ENCODE results near the gene DTD2.

The DTD2 gene

DNA sequence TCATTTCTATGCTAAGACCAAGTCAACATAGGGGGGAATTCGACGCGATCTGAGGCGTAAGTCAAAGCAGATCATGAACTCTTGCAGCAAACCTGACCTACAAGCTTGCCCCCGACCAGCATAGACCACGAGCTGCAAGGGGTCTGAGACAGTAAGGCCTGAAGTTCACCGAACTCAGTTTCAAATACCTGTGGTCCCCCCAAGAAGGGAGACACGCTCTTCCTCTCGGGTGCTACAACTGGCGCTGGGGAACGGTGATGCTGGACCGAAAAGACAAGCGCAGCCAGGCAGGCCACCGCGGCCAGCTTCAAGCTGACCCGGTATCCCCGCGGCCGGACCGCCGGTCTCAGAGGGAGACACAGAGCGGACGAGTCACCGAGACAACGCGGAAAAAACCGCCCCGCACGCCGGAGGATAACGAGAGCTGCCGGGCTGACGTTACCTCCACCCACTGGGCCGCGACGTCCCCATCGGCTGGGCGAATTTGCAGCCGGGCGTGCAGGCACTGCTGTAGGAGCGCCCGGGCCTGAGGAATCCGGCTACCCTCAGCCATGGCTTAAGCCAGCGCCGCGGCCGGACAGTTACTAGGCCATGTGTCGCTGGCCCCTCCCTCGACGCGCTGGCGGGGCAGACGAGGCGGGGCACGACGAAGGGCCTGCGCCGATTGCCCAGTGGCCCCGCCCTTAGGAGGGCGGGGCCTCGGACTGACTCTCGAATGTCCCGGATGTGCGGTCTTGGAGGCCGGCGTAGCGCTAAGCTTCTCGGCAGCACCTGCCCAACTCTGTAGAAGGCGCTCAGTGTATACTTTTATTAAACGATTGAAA is at the start of gene DTD2:
Gene DTD2, minus strand, starts transcription at position 666 of the 824 bp plus-strand sequence. Its CDS starts 113 bp downstream, at position 553.
- Histone ChIP-seq H3K36me3 (ENCODE audit: control insufficient read depth in 1 of 2, insufficient read depth in 2 of 2, low read length in 2 of 2) (peaks cover 0 to 4% of the 10 kb centered on the region in 2 donors), H3K9me3 (ENCODE audit: control insufficient read depth in 1 of 2, low read length in 2 of 2) (no peaks in the 10 kb centered on the region), H3K4me3 (ENCODE audit: low read depth in 1 of 2, low read length in 2 of 2) (peak within 1 kb of the TSS; percentile 92 to 94), H3K27ac (ENCODE audit: low read depth, low read length) (peak within 1 kb of the TSS; percentile 73), H3K4me1 (ENCODE audit: control insufficient read depth in 1 of 2, insufficient read depth in 2 of 2, low read length in 2 of 2) (peaks cover 0 to 10% of the 10 kb centered on the region in 2 donors), H3K9ac (ENCODE audit: low read depth in 1 of 2, low read length in 2 of 2) (peak within 1 kb of the TSS; percentile 71 to 87), H3K27me3 (ENCODE audit: control insufficient read depth in 1 of 2, insufficient read depth in 2 of 2, low read length in 2 of 2) (no peaks in the 10 kb centered on the region)

DNA sequence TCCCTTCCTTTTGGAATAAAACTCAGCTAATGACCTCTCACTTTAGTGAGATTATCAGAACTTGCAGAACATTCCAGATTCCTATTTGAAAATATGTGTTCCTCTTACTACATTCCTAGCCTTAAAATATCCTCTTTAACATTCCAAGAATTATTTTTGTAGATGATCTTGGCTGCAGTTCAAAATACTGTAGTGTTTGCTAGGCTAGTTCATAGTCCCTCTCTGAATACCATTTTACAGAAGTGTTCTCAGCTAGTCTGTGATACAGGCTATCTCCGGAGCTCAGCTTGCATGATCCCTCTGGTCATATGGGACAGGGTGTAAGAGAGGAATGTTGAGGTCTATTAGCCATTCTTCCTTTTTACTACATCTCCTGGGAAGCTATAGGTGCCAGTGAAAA is 48.1 kb upstream of the DTD2 start:
- Histone ChIP-seq H3K36me3 (ENCODE audit: control insufficient read depth in 1 of 2, insufficient read depth in 2 of 2, low read length in 2 of 2) (no peaks in the 10 kb centered on the region), H3K4me1 (ENCODE audit: control insufficient read depth in 1 of 2, insufficient read depth in 2 of 2, low read length in 2 of 2) (no peaks in the 10 kb centered on the region), H3K27ac (ENCODE audit: low read depth, low read length) (no peak overlapping the region), H3K9me3 (ENCODE audit: control insufficient read depth in 1 of 2, low read length in 2 of 2) (no peaks in the 10 kb centered on the region), H3K9ac (ENCODE audit: low read depth in 1 of 2, low read length in 2 of 2) (no peak overlapping the region), H3K4me3 (ENCODE audit: low read depth in 1 of 2, low read length in 2 of 2) (no peak overlapping the region), H3K27me3 (ENCODE audit: control insufficient read depth in 1 of 2, insufficient read depth in 2 of 2, low read length in 2 of 2) (no peaks in the 10 kb centered on the region)

DNA sequence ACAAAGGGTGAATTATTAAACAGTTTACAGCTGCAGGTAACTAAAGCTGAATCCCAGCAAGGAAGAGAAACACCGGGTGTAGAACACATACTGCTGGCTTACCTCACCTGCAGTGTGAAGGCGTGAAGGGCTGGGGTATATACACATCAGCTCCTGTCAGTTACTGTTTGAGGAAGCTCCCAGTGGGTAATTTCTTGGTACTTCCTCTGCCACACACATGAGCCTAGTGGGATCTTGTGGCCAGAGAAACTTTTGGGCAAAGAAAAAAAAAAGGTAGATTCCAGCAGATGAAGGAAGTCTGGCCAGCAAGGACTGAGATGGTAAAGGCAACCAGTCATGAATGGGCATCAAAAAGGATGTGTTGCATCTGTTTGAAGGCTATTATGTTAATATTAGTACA is 44.6 kb upstream of the DTD2 start:
- Histone ChIP-seq H3K36me3 (ENCODE audit: control insufficient read depth in 1 of 2, insufficient read depth in 2 of 2, low read length in 2 of 2) (no peaks in the 10 kb centered on the region), H3K9me3 (ENCODE audit: control insufficient read depth in 1 of 2, low read length in 2 of 2) (no peaks in the 10 kb centered on the region), H3K27me3 (ENCODE audit: control insufficient read depth in 1 of 2, insufficient read depth in 2 of 2, low read length in 2 of 2) (no peaks in the 10 kb centered on the region), H3K4me3 (ENCODE audit: low read depth in 1 of 2, low read length in 2 of 2) (no peak overlapping the region), H3K4me1 (ENCODE audit: control insufficient read depth in 1 of 2, insufficient read depth in 2 of 2, low read length in 2 of 2) (no peaks in the 10 kb centered on the region), H3K9ac (ENCODE audit: low read depth in 1 of 2, low read length in 2 of 2) (no peak overlapping the region), H3K27ac (ENCODE audit: low read depth, low read length) (no peak overlapping the region)

DNA sequence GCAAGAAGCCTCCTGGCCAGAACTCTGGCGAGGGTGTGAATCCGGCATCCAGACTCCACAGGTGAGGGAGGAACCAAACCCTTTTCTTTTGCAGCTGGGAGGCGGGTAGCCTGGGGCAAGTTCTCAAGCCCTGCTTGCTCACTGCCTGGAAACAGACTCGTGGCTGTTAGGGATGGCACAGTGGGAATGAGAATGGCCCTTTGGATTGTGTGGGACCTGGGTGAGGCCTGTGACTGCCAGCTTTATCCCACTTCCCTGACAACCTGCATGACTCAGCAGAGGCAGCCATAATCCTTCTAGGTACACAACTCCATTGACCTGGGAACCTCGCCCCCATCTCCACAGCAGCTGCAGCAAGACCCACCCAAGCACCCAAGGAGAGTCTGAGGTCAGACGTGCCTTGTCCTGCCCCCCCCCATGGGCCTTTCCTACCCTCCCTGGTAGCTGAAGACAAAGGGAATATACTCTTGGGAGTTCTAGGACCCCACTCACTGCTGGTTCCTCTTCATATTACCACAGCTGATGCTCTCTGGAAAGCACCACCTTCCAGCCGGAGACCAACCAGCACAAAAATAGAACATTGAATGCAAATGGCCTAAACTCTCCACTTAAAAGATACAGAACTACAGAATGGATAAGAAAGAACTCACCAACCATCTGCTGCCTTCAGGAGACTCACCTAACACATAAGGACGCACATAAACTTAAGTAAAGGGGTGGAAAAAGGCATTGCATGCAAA is 35.6 kb upstream of the DTD2 start:
- no peaks in the 10 kb centered on the region for H3K36me3 ChIP-seq (ENCODE audit: control insufficient read depth in 1 of 2, insufficient read depth in 2 of 2, low read length in 2 of 2)
- H3K27me3 ChIP-seq (ENCODE audit: control insufficient read depth in 1 of 2, insufficient read depth in 2 of 2, low read length in 2 of 2), result no peaks in the 10 kb centered on the region
- no peak overlapping the region for H3K27ac ChIP-seq (ENCODE audit: low read depth, low read length)
- H3K4me1 ChIP-seq (ENCODE audit: control insufficient read depth in 1 of 2, insufficient read depth in 2 of 2, low read length in 2 of 2), result no peaks in the 10 kb centered on the region
- H3K9ac ChIP-seq (ENCODE audit: low read depth in 1 of 2, low read length in 2 of 2), result no peak overlapping the region
- peaks cover 0 to 2% of the 10 kb centered on the region in 2 donors for H3K9me3 ChIP-seq (ENCODE audit: control insufficient read depth in 1 of 2, low read length in 2 of 2)
- H3K4me3 ChIP-seq (ENCODE audit: low read depth in 1 of 2, low read length in 2 of 2), result no peak overlapping the region

- Histone ChIP-seq H3K36me3 (ENCODE audit: control insufficient read depth in 1 of 2, insufficient read depth in 2 of 2, low read length in 2 of 2) (no peaks in the 10 kb centered on the region), H3K4me3 (ENCODE audit: low read depth in 1 of 2, low read length in 2 of 2) (no peak overlapping the region), H3K27me3 (ENCODE audit: control insufficient read depth in 1 of 2, insufficient read depth in 2 of 2, low read length in 2 of 2) (no peaks in the 10 kb centered on the region), H3K4me1 (ENCODE audit: control insufficient read depth in 1 of 2, insufficient read depth in 2 of 2, low read length in 2 of 2) (no peaks in the 10 kb centered on the region), H3K9ac (ENCODE audit: low read depth in 1 of 2, low read length in 2 of 2) (no peak overlapping the region), H3K27ac (ENCODE audit: low read depth, low read length) (no peak overlapping the region), H3K9me3 (ENCODE audit: control insufficient read depth in 1 of 2, low read length in 2 of 2) (peaks cover 0 to 2% of the 10 kb centered on the region in 2 donors)
Observed at GRCh38 chr14:31489691-31490090, 32.4 kb upstream of the DTD2 start.

- H3K4me3 ChIP-seq (ENCODE audit: low read depth in 1 of 2, low read length in 2 of 2), result no peak within 1 kb of the TSS
- H3K27ac ChIP-seq (ENCODE audit: low read depth, low read length), result no peak within 1 kb of the TSS
- no peak within 1 kb of the TSS for H3K9ac ChIP-seq (ENCODE audit: low read depth in 1 of 2, low read length in 2 of 2)
- peaks cover 0 to 2% of the 10 kb centered on the region in 2 donors for H3K9me3 ChIP-seq (ENCODE audit: control insufficient read depth in 1 of 2, low read length in 2 of 2)
- H3K36me3 ChIP-seq (ENCODE audit: control insufficient read depth in 1 of 2, insufficient read depth in 2 of 2, low read length in 2 of 2), result no peaks in the 10 kb centered on the region
- no peaks in the 10 kb centered on the region for H3K4me1 ChIP-seq (ENCODE audit: control insufficient read depth in 1 of 2, insufficient read depth in 2 of 2, low read length in 2 of 2)
- H3K27me3 ChIP-seq (ENCODE audit: control insufficient read depth in 1 of 2, insufficient read depth in 2 of 2, low read length in 2 of 2), result no peaks in the 10 kb centered on the region
Observed at GRCh38 chr14:31487886-31488285, 30.6 kb upstream of the DTD2 start, which contains the start of gene GPR33. Gene GPR33, minus strand, starts transcription at chr14:31488039. Its CDS starts 4,074 bp downstream, at chr14:31483965.

DNA sequence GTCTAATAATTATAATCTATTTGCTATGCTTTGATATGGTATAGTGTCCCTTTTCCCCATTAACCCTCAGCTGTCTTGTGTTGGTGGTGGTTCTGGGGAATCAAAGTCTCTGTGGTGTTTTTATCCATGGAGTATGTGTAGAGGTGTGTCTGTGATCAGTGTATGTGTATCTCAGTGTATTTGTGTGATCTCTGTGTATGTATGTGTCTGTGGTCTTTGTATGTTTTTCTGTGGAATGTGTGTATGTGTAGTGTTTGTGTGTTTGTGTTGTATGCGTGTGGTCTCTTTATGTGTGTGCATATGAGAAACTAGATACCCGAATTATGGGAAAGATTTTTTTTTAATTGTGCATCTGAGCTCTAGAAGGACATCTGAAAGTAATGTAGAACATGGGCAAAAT is 29.5 kb upstream of the DTD2 start:
- Histone ChIP-seq H3K36me3 (ENCODE audit: control insufficient read depth in 1 of 2, insufficient read depth in 2 of 2, low read length in 2 of 2) (no peaks in the 10 kb centered on the region), H3K4me1 (ENCODE audit: control insufficient read depth in 1 of 2, insufficient read depth in 2 of 2, low read length in 2 of 2) (no peaks in the 10 kb centered on the region), H3K9ac (ENCODE audit: low read depth in 1 of 2, low read length in 2 of 2) (no peak overlapping the region), H3K9me3 (ENCODE audit: control insufficient read depth in 1 of 2, low read length in 2 of 2) (no peaks in the 10 kb centered on the region), H3K4me3 (ENCODE audit: low read depth in 1 of 2, low read length in 2 of 2) (no peak overlapping the region), H3K27ac (ENCODE audit: low read depth, low read length) (no peak overlapping the region), H3K27me3 (ENCODE audit: control insufficient read depth in 1 of 2, insufficient read depth in 2 of 2, low read length in 2 of 2) (no peaks in the 10 kb centered on the region)

- Histone ChIP-seq H3K36me3 (ENCODE audit: control insufficient read depth in 1 of 2, insufficient read depth in 2 of 2, low read length in 2 of 2) (no peaks in the 10 kb centered on the region), H3K9me3 (ENCODE audit: control insufficient read depth in 1 of 2, low read length in 2 of 2) (no peaks in the 10 kb centered on the region), H3K4me1 (ENCODE audit: control insufficient read depth in 1 of 2, insufficient read depth in 2 of 2, low read length in 2 of 2) (no peaks in the 10 kb centered on the region), H3K4me3 (ENCODE audit: low read depth in 1 of 2, low read length in 2 of 2) (no peak overlapping the region), H3K27me3 (ENCODE audit: control insufficient read depth in 1 of 2, insufficient read depth in 2 of 2, low read length in 2 of 2) (no peaks in the 10 kb centered on the region), H3K9ac (ENCODE audit: low read depth in 1 of 2, low read length in 2 of 2) (no peak overlapping the region), H3K27ac (ENCODE audit: low read depth, low read length) (no peak overlapping the region)
Observed at GRCh38 chr14:31484754-31485153, 27.4 kb upstream of the DTD2 start.

DNA sequence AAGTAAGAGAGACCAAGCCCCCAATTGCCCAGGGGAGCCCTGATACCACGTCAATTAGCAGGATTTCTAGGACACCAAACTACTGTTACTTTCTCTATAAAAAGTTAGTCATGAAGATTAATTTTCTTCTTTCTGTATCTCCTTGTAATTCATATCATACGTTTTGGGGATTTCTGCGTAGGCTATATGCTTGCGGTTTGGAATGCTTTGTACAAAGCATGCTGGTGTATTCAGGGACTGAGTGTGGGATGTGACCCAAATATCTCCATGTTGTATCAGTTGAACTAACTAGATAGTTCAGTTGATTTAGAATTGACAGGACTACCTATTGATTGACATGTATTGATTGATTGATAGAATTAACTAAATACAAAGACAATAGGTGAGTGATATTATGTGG is 22.9 kb upstream of the DTD2 start:
- Histone ChIP-seq H3K4me1 (ENCODE audit: control insufficient read depth in 1 of 2, insufficient read depth in 2 of 2, low read length in 2 of 2) (no peaks in the 10 kb centered on the region), H3K27me3 (ENCODE audit: control insufficient read depth in 1 of 2, insufficient read depth in 2 of 2, low read length in 2 of 2) (no peaks in the 10 kb centered on the region), H3K9me3 (ENCODE audit: control insufficient read depth in 1 of 2, low read length in 2 of 2) (no peaks in the 10 kb centered on the region), H3K36me3 (ENCODE audit: control insufficient read depth in 1 of 2, insufficient read depth in 2 of 2, low read length in 2 of 2) (no peaks in the 10 kb centered on the region), H3K4me3 (ENCODE audit: low read depth in 1 of 2, low read length in 2 of 2) (no peak overlapping the region), H3K27ac (ENCODE audit: low read depth, low read length) (no peak overlapping the region), H3K9ac (ENCODE audit: low read depth in 1 of 2, low read length in 2 of 2) (no peak overlapping the region)

DNA sequence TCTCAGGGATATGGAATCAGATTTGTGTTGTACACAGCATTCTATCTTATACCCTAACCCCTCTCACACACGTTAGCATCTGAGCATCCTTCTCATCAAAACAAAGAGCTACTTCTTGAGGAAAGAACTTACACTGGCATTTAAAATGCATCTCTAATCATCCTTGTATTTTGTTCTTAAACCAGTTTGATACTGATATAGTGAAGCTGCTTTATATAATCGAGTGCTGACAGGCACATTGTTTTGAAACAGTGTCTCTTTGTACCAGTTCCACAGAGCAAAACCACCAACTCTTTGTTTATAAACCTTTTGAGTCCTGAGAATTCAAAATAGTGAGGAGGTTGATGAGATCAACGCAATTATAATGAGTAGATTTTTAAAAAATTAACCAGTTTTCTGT is 21.7 kb upstream of the DTD2 start:
- Histone ChIP-seq H3K27me3 (ENCODE audit: control insufficient read depth in 1 of 2, insufficient read depth in 2 of 2, low read length in 2 of 2) (no peaks in the 10 kb centered on the region), H3K27ac (ENCODE audit: low read depth, low read length) (no peak overlapping the region), H3K9ac (ENCODE audit: low read depth in 1 of 2, low read length in 2 of 2) (no peak overlapping the region), H3K4me3 (ENCODE audit: low read depth in 1 of 2, low read length in 2 of 2) (no peak overlapping the region), H3K4me1 (ENCODE audit: control insufficient read depth in 1 of 2, insufficient read depth in 2 of 2, low read length in 2 of 2) (no peaks in the 10 kb centered on the region), H3K9me3 (ENCODE audit: control insufficient read depth in 1 of 2, low read length in 2 of 2) (no peaks in the 10 kb centered on the region), H3K36me3 (ENCODE audit: control insufficient read depth in 1 of 2, insufficient read depth in 2 of 2, low read length in 2 of 2) (no peaks in the 10 kb centered on the region)

Measured in duodenal mucosa (tissue), 2 donors.